HEK293 (cell line): ENCODE measurements around the gene MCHR1.
A peak's percentile ranks its signal among the peaks of the same experiment; 100 is the strongest.

Experiments
- CTCF ChIA-PET: fragments of 350-600 bp; formaldehyde crosslinking; extraction: SDS; loops from one replicate; lab custom pipeline; 2021; ENCODE audit warnings: antibody characterized with exemption; lab: Yijun Ruan, JAX
- POLR2A ChIA-PET: fragments of 300-600 bp; formaldehyde crosslinking; extraction: SDS; loops from one replicate; lab custom pipeline; 2020; ENCODE audit warnings: antibody characterized with exemption, inconsistent platforms; lab: Yijun Ruan, JAX
- H3K27ac ChIP-seq: fragments of 200-500 bp; sonication (Bioruptor generic); 2 replicates; pipeline ENCODE4 v1.5.1; 2014; ENCODE audit warnings: low read depth, low read length, control low read depth, inconsistent platforms; ENCODE audit errors: extremely low read depth
- H3K36me3 ChIP-seq, 2 experiments: fragments of 200-500 bp in 1 of 2; sonication (Bioruptor generic) in 1 of 2; 1 replicate in 1 of 2; 2 replicates in 1 of 2; pipeline ENCODE4 v1.5.1; 2014 to 2017; ENCODE audit warnings: inconsistent platforms in 2 of 2, low read length in 2 of 2; ENCODE audit not compliant: control insufficient read depth in 2 of 2, insufficient read depth in 1 of 2
- H3K4me1 ChIP-seq: fragments of 200-500 bp; sonication (Bioruptor generic); 2 replicates; pipeline ENCODE4 v1.5.1; 2014; ENCODE audit warnings: mild to moderate bottlenecking, low read length, inconsistent platforms; ENCODE audit not compliant: control insufficient read depth, insufficient read depth
- H3K4me3 ChIP-seq: 2 replicates; pipeline ENCODE4 v1.5.1; 2011; ENCODE audit warnings: low read depth, mild to moderate bottlenecking, control low read depth, low read length, moderate library complexity
- H3K9me3 ChIP-seq: fragments of 200-500 bp; sonication (Bioruptor generic); 2 replicates; pipeline ENCODE4 v1.5.1; 2014; ENCODE audit warnings: low read depth, low read length, inconsistent platforms; ENCODE audit not compliant: control insufficient read depth, insufficient read depth
- FEZF1 ChIP-seq: fragments of 450-650 bp; formaldehyde crosslinking; IDR thresholded peaks from 2 replicates; pipeline ENCODE4 v1.5.1; 2016; ENCODE audit warnings: missing biosample characterization, missing genetic modification characterization
- GFI1B ChIP-seq: fragments of 450-650 bp; formaldehyde crosslinking; IDR thresholded peaks from 2 replicates; pipeline ENCODE4 v1.5.1; 2016; ENCODE audit warnings: missing biosample characterization, missing genetic modification characterization
- KLF7 ChIP-seq: fragments of 450-650 bp; formaldehyde crosslinking; IDR thresholded peaks from 2 replicates; pipeline ENCODE4 v1.5.1; 2016; ENCODE audit warnings: missing biosample characterization, missing genetic modification characterization, borderline replicate concordance
- OSR2 ChIP-seq: fragments of 450-650 bp; formaldehyde crosslinking; IDR thresholded peaks from 2 replicates; pipeline ENCODE4 v1.5.1; 2016; ENCODE audit warnings: missing biosample characterization, missing genetic modification characterization
- SCRT1 ChIP-seq: fragments of 450-650 bp; formaldehyde crosslinking; IDR thresholded peaks from 2 replicates; pipeline ENCODE4 v1.5.1; 2016; ENCODE audit warnings: missing biosample characterization, missing genetic modification characterization, borderline replicate concordance
- SCRT2 ChIP-seq: fragments of 450-650 bp; formaldehyde crosslinking; IDR thresholded peaks from 2 replicates; pipeline ENCODE4 v1.5.1; 2016; ENCODE audit warnings: missing biosample characterization, missing genetic modification characterization
- TCF7L2 ChIP-seq: IDR thresholded peaks from 2 replicates; pipeline ENCODE4 v1.6.1; 2011; ENCODE audit warnings: low read depth, mild to moderate bottlenecking, inconsistent platforms, low read length, moderate library complexity, borderline replicate concordance
- WT1 ChIP-seq: fragments of 450-650 bp; formaldehyde crosslinking; IDR thresholded peaks from 2 replicates; pipeline ENCODE4 v1.5.1; 2016; ENCODE audit warnings: missing biosample characterization, missing genetic modification characterization
- ZEB2 ChIP-seq: fragments of 450-650 bp; formaldehyde crosslinking; IDR thresholded peaks from 2 replicates; pipeline ENCODE4 v1.5.1; 2016; ENCODE audit warnings: missing biosample characterization, missing genetic modification characterization
- ZFP37 ChIP-seq: fragments of 450-650 bp; formaldehyde crosslinking; IDR thresholded peaks from 2 replicates; pipeline ENCODE4 v1.5.1; 2016; ENCODE audit warnings: missing biosample characterization, missing genetic modification characterization
- ZNF10 ChIP-seq: fragments of 450-650 bp; formaldehyde crosslinking; IDR thresholded peaks from 2 replicates; pipeline ENCODE4 v1.5.1; 2017; ENCODE audit warnings: missing biosample characterization, missing genetic modification characterization
- ZNF366 ChIP-seq: fragments of 450-650 bp; formaldehyde crosslinking; conservative IDR thresholded peaks from 2 replicates; pipeline ENCODE4 v1.5.1; 2016; ENCODE audit warnings: missing biosample characterization, missing genetic modification characterization
- ZNF404 ChIP-seq: fragments of 450-650 bp; formaldehyde crosslinking; IDR thresholded peaks from 2 replicates; pipeline ENCODE4 v1.5.1; 2017; ENCODE audit warnings: missing biosample characterization, missing genetic modification characterization
- ZNF48 ChIP-seq: fragments of 450-650 bp; formaldehyde crosslinking; IDR thresholded peaks from 2 replicates; pipeline ENCODE4 v1.5.1; 2016; ENCODE audit warnings: missing biosample characterization, missing genetic modification characterization
- ZNF548 ChIP-seq: fragments of 450-650 bp; formaldehyde crosslinking; IDR thresholded peaks from 2 replicates; pipeline ENCODE4 v1.5.1; 2016; ENCODE audit warnings: missing biosample characterization, missing genetic modification characterization
- ZNF571 ChIP-seq: fragments of 450-650 bp; formaldehyde crosslinking; IDR thresholded peaks from 2 replicates; pipeline ENCODE4 v1.5.0; 2017; ENCODE audit warnings: missing biosample characterization, missing genetic modification characterization
- ZNF654 ChIP-seq: fragments of 450-650 bp; formaldehyde crosslinking; IDR thresholded peaks from 2 replicates; pipeline ENCODE4 v1.5.1; 2016; ENCODE audit warnings: low read depth, missing biosample characterization, missing genetic modification characterization
- ZNF660 ChIP-seq: fragments of 450-650 bp; IDR thresholded peaks from 2 replicates; pipeline ENCODE4 v1.5.1; 2018; ENCODE audit warnings: missing biosample characterization, mild to moderate bottlenecking, missing genetic modification characterization
- ZNF701 ChIP-seq: fragments of 450-650 bp; formaldehyde crosslinking; IDR thresholded peaks from 2 replicates; pipeline ENCODE4 v1.5.1; 2016; ENCODE audit warnings: missing biosample characterization, missing genetic modification characterization
- ZXDB ChIP-seq: fragments of 450-650 bp; formaldehyde crosslinking; IDR thresholded peaks from 2 replicates; pipeline ENCODE4 v1.5.1; 2016; ENCODE audit warnings: missing biosample characterization, missing genetic modification characterization
- TF ChIP-seq, protein P1 (sequence below): fragments of 450-650 bp; formaldehyde crosslinking; IDR thresholded peaks from 2 replicates; pipeline ENCODE4 v1.5.1; 2016; ENCODE audit warnings: missing biosample characterization, missing genetic modification characterization
- TF ChIP-seq, protein P2 (sequence below): fragments of 450-650 bp; IDR thresholded peaks from 2 replicates; pipeline ENCODE4 v1.5.1; 2018; ENCODE audit warnings: missing biosample characterization, missing genetic modification characterization
- TF ChIP-seq, protein P3 (sequence below): fragments of 450-650 bp; formaldehyde crosslinking; IDR thresholded peaks from 2 replicates; pipeline ENCODE4 v1.5.1; 2016; ENCODE audit warnings: missing biosample characterization, missing genetic modification characterization
- TF ChIP-seq, protein P4 (sequence below): fragments of 450-650 bp; formaldehyde crosslinking; IDR thresholded peaks from 2 replicates; pipeline ENCODE4; 2016; ENCODE audit warnings: missing biosample characterization, missing genetic modification characterization
- TF ChIP-seq, protein P5 (sequence below): fragments of 450-650 bp; formaldehyde crosslinking; IDR thresholded peaks from 2 replicates; pipeline ENCODE4 v1.5.1; 2017; ENCODE audit warnings: missing biosample characterization, mild to moderate bottlenecking, missing genetic modification characterization, moderate library complexity
- TF ChIP-seq, protein P6 (sequence below): fragments of 450-650 bp; formaldehyde crosslinking; IDR thresholded peaks from 2 replicates; pipeline ENCODE4 v1.5.1; 2016; ENCODE audit warnings: missing biosample characterization, missing genetic modification characterization

Gene MCHR1

DNA sequence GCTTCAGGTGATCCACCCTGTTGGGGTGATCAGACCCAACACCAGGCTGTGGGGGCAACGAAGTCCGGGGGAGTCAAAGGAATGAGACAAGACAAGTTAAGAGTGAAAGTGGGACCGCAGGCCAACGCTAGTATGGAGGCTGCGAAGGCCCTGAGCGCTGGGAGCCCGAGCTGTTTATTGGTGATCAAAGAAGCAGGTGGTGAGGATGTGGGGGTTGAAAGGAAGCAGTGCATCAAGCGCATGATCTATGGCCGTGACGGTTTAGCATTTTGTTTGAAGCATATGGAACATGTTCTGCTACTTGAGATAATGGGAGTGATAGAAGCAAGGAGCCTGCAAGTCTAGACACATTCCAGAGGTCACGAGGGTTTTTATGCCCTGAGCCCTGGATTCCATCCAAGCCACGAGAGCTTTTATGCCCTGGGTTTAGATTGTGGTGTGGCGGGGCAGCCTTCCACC is 49.5 kb downstream of the MCHR1 start:
- ChIA-PET CTCF (interaction anchor here (0.6 to 1.9 kb wide), 6 partner anchors 18 to 460 kb away, joined by 4 to 11 read pairs (median 4); no protein-coding TSS in a partner anchor), POLR2A (interaction anchor here (1.1 kb wide), 1 partner anchor 14 kb away, joined by 4 read pairs; no protein-coding TSS in a partner anchor)
- Histone ChIP-seq H3K4me1 (peaks cover 16% of the 10 kb centered on the region), H3K9me3 (no peaks in the 10 kb centered on the region), H3K27ac (peak overlapping the region; percentile 60), H3K36me3 (no peaks in the 10 kb centered on the region), H3K4me3 (no peak overlapping the region)
- TF ChIP-seq ZXDB, result 0 out of 2 replicates have a peak, but pooled peaks have one; percentile 18
- TF ChIP-seq, protein P1, sequence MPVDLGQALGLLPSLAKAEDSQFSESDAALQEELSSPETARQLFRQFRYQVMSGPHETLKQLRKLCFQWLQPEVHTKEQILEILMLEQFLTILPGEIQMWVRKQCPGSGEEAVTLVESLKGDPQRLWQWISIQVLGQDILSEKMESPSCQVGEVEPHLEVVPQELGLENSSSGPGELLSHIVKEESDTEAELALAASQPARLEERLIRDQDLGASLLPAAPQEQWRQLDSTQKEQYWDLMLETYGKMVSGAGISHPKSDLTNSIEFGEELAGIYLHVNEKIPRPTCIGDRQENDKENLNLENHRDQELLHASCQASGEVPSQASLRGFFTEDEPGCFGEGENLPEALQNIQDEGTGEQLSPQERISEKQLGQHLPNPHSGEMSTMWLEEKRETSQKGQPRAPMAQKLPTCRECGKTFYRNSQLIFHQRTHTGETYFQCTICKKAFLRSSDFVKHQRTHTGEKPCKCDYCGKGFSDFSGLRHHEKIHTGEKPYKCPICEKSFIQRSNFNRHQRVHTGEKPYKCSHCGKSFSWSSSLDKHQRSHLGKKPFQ (tag by site-specific recombination), result 0 out of 2 replicates have a peak, but pooled peaks have one; percentile 35
- TF ChIP-seq OSR2 (tag by site-specific recombination), result peak; percentile 88
- TF ChIP-seq, protein P2, sequence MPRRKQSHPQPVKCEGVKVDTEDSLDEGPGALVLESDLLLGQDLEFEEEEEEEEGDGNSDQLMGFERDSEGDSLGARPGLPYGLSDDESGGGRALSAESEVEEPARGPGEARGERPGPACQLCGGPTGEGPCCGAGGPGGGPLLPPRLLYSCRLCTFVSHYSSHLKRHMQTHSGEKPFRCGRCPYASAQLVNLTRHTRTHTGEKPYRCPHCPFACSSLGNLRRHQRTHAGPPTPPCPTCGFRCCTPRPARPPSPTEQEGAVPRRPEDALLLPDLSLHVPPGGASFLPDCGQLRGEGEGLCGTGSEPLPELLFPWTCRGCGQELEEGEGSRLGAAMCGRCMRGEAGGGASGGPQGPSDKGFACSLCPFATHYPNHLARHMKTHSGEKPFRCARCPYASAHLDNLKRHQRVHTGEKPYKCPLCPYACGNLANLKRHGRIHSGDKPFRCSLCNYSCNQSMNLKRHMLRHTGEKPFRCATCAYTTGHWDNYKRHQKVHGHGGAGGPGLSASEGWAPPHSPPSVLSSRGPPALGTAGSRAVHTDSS (tag by site-specific recombination), result no peak
- TF ChIP-seq TCF7L2, result peak; percentile 78
- TF ChIP-seq WT1 (tag by site-specific recombination), result peak; percentile 51
- 0 out of 2 replicates have a peak, but pooled peaks have one; percentile 52 for TF ChIP-seq KLF7 (tag by site-specific recombination)
- TF ChIP-seq ZNF701 (tag by site-specific recombination), result no peak
- TF ChIP-seq, protein P3, sequence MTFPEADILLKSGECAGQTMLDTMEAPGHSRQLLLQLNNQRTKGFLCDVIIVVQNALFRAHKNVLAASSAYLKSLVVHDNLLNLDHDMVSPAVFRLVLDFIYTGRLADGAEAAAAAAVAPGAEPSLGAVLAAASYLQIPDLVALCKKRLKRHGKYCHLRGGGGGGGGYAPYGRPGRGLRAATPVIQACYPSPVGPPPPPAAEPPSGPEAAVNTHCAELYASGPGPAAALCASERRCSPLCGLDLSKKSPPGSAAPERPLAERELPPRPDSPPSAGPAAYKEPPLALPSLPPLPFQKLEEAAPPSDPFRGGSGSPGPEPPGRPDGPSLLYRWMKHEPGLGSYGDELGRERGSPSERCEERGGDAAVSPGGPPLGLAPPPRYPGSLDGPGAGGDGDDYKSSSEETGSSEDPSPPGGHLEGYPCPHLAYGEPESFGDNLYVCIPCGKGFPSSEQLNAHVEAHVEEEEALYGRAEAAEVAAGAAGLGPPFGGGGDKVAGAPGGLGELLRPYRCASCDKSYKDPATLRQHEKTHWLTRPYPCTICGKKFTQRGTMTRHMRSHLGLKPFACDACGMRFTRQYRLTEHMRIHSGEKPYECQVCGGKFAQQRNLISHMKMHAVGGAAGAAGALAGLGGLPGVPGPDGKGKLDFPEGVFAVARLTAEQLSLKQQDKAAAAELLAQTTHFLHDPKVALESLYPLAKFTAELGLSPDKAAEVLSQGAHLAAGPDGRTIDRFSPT (tag by site-specific recombination), result no peak
- peak; percentile 33; the same call in 1 of the 2 replicates for TF ChIP-seq ZNF366 (tag by site-specific recombination)
- TF ChIP-seq FEZF1 (tag by site-specific recombination), result 0 out of 2 replicates have a peak, but pooled peaks have one; percentile 9
- TF ChIP-seq ZEB2 (tag by site-specific recombination), result peak; percentile 52
- TF ChIP-seq ZNF10, result no peak

DNA sequence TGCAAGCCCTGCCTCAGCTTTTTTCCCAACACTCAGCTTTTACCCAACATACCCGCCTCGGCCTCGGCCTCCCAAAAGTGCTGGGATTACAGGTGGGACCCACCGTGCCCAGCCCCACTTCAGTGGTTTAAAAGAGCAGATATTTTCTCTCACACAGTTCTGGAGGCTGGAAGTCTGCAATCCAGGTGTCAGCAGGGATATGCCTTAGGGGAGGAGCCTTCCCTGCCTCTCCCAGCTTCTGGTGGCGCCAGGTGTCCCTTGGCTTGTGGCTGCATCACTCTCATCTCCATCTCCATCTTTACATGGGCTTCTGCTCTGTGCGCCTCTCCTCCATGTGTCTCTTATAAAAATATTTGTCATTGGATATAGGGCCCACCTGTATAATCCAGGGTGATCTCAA is 50.0 kb downstream of the MCHR1 start:
- H3K4me3 ChIP-seq, result no peak overlapping the region
- H3K27ac ChIP-seq, result peak overlapping the region; percentile 49; the same call in 1 of the 2 replicates
- H3K4me1 ChIP-seq, result peaks cover 16% of the 10 kb centered on the region
- H3K9me3 ChIP-seq, result no peaks in the 10 kb centered on the region
- ChIA-PET POLR2A (interaction anchor here (1.1 kb wide), 1 partner anchor 15 kb away, joined by 4 read pairs; no protein-coding TSS in a partner anchor), CTCF (interaction anchor here (0.6 to 1.9 kb wide), 4 partner anchors 18 to 46 kb away, joined by 4 to 11 read pairs (median 5); no protein-coding TSS in a partner anchor)
- no peaks in the 10 kb centered on the region for H3K36me3 ChIP-seq
- 0 out of 2 replicates have a peak, but pooled peaks have one; percentile 8 for TF ChIP-seq TCF7L2
- TF ChIP-seq ZFP37 (tag by site-specific recombination), result no peak
- TF ChIP-seq GFI1B, result no peak
- no peak for TF ChIP-seq SCRT2
- TF ChIP-seq SCRT1 (tag by site-specific recombination), result no peak
- peak; percentile 42; the same call in 1 of the 2 replicates for TF ChIP-seq ZNF548 (tag by site-specific recombination)
- no peak for TF ChIP-seq ZNF654 (tag by site-specific recombination)
- TF ChIP-seq, protein P4, sequence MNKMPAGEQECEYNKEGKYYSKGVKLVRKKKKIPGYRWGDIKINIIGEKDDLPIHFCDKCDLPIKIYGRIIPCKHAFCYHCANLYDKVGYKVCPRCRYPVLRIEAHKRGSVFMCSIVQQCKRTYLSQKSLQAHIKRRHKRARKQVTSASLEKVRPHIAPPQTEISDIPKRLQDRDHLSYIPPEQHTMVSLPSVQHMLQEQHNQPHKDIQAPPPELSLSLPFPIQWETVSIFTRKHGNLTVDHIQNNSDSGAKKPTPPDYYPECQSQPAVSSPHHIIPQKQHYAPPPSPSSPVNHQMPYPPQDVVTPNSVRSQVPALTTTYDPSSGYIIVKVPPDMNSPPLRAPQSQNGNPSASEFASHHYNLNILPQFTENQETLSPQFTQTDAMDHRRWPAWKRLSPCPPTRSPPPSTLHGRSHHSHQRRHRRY (tag by site-specific recombination), result no peak
- no peak for TF ChIP-seq ZNF660 (tag by site-specific recombination)
- TF ChIP-seq, protein P5, sequence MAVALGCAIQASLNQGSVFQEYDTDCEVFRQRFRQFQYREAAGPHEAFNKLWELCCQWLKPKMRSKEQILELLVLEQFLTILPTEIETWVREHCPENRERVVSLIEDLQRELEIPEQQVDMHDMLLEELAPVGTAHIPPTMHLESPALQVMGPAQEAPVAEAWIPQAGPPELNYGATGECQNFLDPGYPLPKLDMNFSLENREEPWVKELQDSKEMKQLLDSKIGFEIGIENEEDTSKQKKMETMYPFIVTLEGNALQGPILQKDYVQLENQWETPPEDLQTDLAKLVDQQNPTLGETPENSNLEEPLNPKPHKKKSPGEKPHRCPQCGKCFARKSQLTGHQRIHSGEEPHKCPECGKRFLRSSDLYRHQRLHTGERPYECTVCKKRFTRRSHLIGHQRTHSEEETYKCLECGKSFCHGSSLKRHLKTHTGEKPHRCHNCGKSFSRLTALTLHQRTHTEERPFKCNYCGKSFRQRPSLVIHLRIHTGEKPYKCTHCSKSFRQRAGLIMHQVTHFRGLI (tag by site-specific recombination), result no peak
- TF ChIP-seq ZNF404 (tag by site-specific recombination), result no peak
- TF ChIP-seq ZNF571 (tag by site-specific recombination), result no peak
- TF ChIP-seq, protein P6, sequence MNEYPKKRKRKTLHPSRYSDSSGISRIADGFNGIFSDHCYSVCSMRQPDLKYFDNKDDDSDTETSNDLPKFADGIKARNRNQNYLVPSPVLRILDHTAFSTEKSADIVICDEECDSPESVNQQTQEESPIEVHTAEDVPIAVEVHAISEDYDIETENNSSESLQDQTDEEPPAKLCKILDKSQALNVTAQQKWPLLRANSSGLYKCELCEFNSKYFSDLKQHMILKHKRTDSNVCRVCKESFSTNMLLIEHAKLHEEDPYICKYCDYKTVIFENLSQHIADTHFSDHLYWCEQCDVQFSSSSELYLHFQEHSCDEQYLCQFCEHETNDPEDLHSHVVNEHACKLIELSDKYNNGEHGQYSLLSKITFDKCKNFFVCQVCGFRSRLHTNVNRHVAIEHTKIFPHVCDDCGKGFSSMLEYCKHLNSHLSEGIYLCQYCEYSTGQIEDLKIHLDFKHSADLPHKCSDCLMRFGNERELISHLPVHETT (tag by site-specific recombination), result no peak
- TF ChIP-seq ZNF48 (tag by site-specific recombination), result no peak
